HG03575 (cell line): ENCODE data around the gene RFX3.
"Not testable (repeated sequence)": the region's sequence is repeated elsewhere in the genome, so short reads cannot be mapped to it uniquely, and the experiment has no call there.

ENCODE experiments used
- ATAC-seq: cut with Tn5 transposase; IDR thresholded peaks from one replicate; pipeline ENCODE4 v1.9.1; 2021; ENCODE audit not compliant: unreplicated experiment, insufficient number of reproducible peaks, low FRiP score; ENCODE audit errors: extremely low read depth

RFX3 gene

GRCh38 chr9:3330792-3331420 lies 194.9 kb downstream of the RFX3 start:
- ATAC-seq, result no peak

GRCh38 chr9:3329361-3329760 lies 196.4 kb downstream of the RFX3 start:
- no peak for ATAC-seq

GRCh38 chr9:3323714-3324113 lies 202.1 kb downstream of the RFX3 start:
- ATAC-seq, result no peak

- no peak for ATAC-seq
Observed at GRCh38 chr9:3321186-3321585, 204.6 kb downstream of the RFX3 start.

GRCh38 chr9:3312595-3312994 lies 213.2 kb downstream of the RFX3 start:
- not testable (repeated sequence) for ATAC-seq

- ATAC-seq, result no peak
Observed at GRCh38 chr9:3308609-3309008, 217.2 kb downstream of the RFX3 start.

GRCh38 chr9:3304388-3304787 lies 221.4 kb downstream of the RFX3 start:
- not testable (repeated sequence) for ATAC-seq

- ATAC-seq, result peak; percentile 97
Observed at GRCh38 chr9:3299872-3300271, 225.9 kb downstream of the RFX3 start.

GRCh38 chr9:3296536-3296935 lies 229.3 kb downstream of the RFX3 start:
- ATAC-seq, result no peak

GRCh38 chr9:3292311-3292710 lies 233.5 kb downstream of the RFX3 start:
- ATAC-seq, result no peak

GRCh38 chr9:3290231-3290840 lies 235.5 kb downstream of the RFX3 start:
- ATAC-seq, result no peak

GRCh38 chr9:3288686-3289085 lies 237.1 kb downstream of the RFX3 start:
- no peak for ATAC-seq

- no peak for ATAC-seq
Observed at GRCh38 chr9:3285365-3286161, 240.2 kb downstream of the RFX3 start.

GRCh38 chr9:3282365-3282764 lies 243.4 kb downstream of the RFX3 start:
- no peak for ATAC-seq

GRCh38 chr9:3281399-3281798 lies 244.4 kb downstream of the RFX3 start:
- ATAC-seq, result peak; percentile 45

GRCh38 chr9:3277200-3277599 lies 248.6 kb downstream of the RFX3 start:
- ATAC-seq, result no peak

GRCh38 chr9:3271581-3271980 lies 254.2 kb downstream of the RFX3 start:
- no peak for ATAC-seq

- no peak for ATAC-seq
Observed at GRCh38 chr9:3271157-3271556, 254.6 kb downstream of the RFX3 start.

GRCh38 chr9:3268223-3268622 lies 257.6 kb downstream of the RFX3 start:
- ATAC-seq, result no peak

GRCh38 chr9:3263698-3264097 lies 262.1 kb downstream of the RFX3 start:
- no peak for ATAC-seq
